ENCODE data around the gene PROM2.

Gene PROM2

DNA sequence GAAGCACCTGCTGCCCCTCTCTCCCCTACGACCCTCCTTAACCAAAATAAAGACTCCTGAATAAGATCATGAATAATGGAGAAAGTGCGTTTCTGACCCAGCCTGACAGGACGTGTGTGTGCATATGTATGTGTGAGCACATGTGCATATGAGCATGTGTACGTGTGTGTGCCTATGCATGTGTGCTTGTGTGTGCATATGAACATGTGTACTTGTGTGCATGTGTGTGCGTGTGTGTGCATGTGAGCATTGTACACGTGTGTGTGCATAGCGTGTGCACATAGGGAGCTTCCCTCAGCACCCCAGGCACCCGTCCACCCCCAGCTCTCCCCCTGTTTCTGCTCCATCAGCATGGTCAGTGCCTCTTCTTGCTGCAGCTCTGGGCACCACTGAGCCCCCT is 33.6 kb downstream of the PROM2 start:
- no peak for DNase-seq (ENCODE audit: low spot score)

- no peak for DNase-seq (ENCODE audit: low spot score)
Measured at GRCh38 chr2:95308426-95308990, 34.3 kb downstream of the PROM2 start.

DNA sequence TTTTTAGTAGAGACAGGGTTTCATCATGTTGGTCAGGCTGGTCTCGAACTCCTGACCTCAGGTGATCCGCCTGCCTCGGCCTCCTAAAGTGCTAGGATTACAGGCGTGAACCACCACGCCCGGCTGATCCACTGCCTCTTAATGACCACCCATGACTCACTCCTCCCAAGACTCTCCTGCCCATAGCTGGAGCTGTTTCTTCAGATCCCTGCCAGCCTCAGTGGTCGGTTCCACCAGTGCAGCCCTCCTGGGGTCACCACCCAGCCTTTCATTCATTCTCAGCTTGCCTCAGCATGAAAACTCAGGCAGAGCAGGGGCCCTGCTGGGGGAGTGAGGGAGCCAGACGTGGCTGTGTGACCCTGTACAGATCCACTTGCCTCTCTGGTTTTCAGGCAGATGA is 35.4 kb downstream of the PROM2 start:
- no peak for DNase-seq (ENCODE audit: low spot score)

DNA sequence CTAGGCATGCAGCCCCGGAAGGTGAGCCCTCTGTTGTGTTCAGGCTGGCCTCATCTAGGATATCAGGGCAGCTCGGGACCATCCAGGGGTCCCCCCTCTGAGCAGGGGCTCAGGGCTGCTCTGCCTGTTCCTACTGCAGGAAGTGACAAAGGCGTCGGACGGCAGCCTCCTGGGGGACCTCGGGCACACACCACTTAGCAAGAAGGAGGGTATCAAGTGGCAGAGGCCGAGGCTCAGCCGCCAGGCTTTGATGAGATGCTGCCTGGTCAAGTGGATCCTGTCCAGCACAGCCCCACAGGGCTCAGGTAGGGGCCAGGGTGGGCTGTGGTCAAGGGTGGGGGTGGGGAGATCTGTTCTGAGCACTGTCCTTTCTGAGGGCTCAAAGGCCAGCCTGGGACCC is 36.0 kb downstream of the PROM2 start:
- no peak for DNase-seq (ENCODE audit: low spot score)

GRCh38 chr2:95310651-95311050 is 36.4 kb downstream of the PROM2 start:
- no peak for DNase-seq (ENCODE audit: low spot score)

DNA sequence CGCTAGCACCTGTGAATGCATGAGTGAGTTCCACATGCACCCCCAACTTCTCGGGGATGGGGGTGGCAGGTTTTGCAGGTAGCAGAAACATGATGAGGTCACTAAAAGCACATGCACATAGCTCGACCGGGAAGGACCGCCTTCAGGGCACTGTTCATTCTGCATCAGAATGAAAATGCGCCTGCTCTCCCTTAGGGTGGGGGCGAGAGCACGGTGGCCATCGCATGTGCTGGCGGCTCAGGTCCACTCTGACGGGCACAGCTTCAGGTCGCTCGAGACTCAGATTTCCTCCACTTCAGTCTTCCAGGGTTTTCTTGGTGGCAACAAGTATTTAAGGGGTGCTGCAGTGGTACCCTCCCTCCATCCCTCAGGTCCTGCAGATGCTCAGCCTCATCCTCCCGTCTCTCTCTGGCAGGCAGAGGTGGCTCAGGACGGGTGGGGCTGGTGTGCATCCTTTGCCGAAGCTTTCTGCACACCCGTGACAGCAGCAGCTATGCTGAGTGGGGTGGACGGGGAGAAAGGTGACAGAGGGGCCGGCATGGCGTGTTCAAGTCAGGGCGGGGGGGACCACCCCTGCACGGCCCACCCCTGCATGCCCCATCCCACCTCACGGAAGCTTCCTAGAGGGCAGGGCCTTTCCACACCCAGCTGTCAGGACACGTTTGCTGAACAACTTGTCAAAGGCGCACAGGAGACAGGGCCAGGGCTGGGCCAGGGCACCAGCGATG is 37.7 kb downstream of the PROM2 start:
- no peak for DNase-seq (ENCODE audit: low spot score)

DNA sequence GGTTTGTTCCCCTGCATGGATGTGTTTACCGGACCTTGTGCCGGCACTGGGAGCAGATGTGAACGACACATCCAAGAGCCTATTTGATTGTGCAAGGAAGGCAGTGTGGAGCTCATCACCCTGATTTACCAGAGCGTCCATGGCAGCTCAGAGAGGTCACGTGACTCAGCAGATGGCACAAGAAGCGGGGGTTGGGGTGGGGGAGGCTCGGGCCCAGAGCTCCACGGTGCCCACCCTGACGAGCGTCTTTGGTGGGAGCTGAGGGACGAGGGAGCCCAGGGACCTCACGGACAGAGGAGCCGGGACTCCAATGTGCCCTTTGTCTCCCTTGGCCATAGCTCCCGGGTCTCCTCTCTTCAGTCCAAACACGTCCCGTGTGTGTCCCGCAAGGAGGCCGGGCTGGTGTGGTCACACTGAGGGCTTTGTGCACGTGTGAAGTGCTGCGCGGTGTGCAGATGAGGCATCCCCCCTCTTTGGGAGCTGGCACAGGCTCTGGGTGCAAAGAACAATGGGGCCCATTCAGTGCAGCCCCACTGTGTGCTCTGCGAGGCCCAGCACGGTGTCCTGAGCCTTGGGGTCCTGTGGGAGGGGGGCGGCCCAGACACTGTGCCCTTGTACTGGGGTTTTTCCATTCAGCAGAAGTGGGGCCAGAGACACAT is 38.4 kb downstream of the PROM2 start:
- DNase-seq (ENCODE audit: low spot score) = no peak

GRCh38 chr2:95313296-95314131 is 39.3 kb downstream of the PROM2 start:
- no peak for DNase-seq (ENCODE audit: low spot score)

DNA sequence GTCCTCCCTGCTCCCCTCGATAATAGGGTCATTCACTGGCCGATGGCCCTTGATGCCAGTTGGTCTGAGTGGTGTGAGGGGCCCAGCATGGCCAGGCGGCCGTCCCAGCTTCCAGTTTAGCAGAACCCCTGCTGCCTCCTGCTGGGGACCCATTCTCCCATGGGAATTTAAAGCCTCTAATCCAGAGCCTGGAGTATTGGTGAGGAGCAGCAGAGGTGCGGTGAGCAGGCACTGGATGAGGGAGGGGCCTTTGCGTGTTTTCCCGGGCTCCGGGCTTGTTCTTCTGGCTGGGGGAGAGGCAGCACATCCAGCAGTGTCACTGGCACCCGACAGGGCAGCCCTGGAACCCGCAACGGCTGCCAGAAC is 40.3 kb downstream of the PROM2 start:
- no peak for DNase-seq (ENCODE audit: low spot score)

DNA sequence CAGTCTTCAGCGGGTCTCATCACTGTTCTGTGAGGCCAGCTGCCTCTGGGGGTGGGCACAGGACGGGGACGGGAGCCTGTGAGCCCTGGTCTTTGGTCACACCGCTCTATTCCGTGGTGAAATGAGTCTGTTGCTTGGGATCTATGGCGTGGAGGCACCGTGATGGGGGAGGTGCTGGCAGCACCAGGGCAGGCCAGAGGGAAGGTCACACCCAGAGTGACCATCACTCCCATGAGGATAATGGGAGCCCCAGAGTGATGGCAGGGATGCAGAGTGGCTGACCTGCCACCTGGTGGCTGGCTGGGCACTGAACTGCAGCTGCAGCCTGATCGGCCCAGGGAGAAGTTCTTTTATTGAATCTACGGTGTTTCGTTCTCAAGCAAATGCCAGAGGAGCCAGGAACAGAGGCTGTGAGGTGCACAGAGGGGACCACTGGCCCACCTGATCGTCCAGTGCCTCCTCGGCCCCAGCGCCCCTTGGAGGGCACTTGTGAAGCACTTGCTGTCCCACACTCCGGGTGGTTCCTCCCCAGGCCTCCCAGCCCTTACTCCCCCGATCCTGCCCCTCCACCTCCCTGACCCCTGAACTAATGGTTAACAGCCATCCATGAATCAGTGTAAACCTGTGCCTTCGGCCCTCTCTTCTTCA is 40.8 kb downstream of the PROM2 start:
- DNase-seq (ENCODE audit: low spot score) = peak; percentile 75

DNA sequence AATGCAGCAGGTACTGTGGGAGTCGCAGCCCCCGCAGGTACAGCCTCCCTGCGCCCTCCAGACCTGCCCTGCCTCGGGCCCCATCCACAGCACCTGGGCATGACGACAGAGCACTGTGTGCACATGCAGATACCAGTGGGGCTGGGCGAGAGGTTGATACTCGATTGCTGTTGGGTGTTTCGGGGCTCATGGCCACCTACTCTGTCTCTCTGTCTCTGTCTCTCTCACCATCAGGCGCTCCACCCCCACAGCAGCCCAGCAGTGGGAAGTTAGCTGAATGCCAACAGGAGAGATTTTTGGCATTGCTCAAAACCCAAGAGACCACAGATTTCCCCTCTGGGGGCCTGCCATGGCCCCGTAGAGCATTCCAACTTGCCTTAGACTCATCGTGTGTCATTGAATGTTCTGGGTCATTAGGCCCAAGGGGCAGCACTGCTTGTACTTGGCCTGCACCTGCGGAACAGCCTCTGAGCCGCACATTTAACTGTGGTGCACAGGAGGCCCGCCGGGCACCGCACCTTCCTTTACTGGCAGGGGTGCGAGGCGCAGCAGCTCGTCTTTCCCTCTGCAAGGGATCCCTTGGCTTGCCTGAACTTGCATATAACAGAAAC is 41.7 kb downstream of the PROM2 start:
- DNase-seq (ENCODE audit: low spot score) = peak; percentile 70

DNA sequence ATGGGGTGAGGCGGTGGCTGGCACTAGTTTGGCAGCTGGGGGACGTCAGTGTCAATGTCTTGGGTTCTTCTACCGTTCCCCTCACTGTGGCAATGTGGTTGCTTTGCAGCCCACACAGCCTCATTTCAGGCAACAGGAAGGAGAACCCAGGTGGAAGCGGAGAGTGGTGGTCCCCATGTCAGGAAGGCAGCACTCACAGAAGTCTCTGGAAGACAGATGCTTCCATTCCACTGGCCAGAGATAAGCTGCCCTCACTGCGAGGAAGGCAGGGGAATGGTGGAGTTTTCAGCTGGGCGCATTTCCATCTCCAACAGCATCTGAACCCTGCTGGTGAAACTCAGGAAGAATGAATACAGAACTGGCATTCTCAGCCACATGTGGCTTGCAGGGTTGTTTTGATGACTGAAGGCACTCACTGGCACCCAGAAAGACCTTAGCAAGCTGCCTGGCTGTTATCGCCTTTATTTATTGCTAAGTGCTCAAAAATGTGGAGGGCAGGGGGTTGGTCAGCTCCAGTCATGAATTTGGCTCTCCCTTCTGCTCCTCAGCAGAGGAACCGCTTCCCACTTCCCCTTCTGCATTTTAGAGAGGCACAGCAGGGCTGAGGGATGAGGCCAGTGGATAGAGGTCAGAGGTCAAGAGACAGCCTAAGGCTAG is 42.3 kb downstream of the PROM2 start:
- DNase-seq (ENCODE audit: low spot score) = peak; percentile 74

- no peak for DNase-seq (ENCODE audit: low spot score)
Measured at GRCh38 chr2:95317123-95317500, 42.9 kb downstream of the PROM2 start.

GRCh38 chr2:95317665-95318425 is 43.6 kb downstream of the PROM2 start:
- DNase-seq (ENCODE audit: low spot score) = no peak

- no peak for DNase-seq (ENCODE audit: low spot score)
Measured at GRCh38 chr2:95318431-95319220, 44.4 kb downstream of the PROM2 start.

- DNase-seq (ENCODE audit: low spot score) = no peak
Measured at GRCh38 chr2:95319481-95320343, 45.5 kb downstream of the PROM2 start.

- no peak for DNase-seq (ENCODE audit: low spot score)
Measured at GRCh38 chr2:95320344-95320712, 46.1 kb downstream of the PROM2 start.

DNA sequence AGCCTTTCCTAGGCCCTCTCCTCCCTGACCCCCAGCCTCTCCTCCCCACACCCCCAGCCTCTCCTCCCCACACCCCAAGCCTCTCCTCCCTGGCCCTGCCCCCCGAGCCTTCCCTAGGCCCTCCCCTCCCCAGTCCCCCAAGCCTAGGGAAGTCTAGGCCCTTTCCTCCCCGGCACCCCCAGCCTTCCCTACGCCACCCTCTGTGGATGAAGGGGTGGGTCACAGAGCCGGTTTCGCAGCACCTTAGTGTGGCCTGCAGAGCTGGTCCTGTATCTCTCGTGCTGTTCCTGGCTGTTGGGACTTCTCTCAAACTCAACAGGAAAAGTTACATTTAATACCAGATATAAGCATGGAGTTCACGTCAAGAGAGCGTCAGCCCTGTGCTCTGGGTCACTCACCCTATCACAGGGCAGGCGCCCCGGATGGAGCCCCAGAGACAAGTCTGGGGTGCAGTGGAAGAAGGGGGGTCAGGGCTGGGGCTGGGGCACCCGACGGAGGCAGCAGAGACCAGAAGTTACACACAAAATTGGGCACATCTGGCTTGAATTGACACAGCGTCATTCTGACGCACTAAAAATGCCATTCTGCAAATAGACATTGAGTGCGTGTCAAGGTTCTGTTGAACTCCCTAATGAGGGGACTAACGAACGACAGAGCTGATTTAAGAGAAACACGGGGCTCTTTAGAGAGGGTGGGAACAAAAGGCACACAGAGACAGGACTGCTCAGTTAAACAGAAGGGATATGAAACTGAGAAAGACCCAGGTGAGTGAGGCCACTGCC is 46.9 kb downstream of the PROM2 start:
- peak; percentile 75 for DNase-seq (ENCODE audit: low spot score)

All from AG08395 (cell line).